HepG2 (cell line): ENCODE measurements around the gene CHST11. TPM values are rescaled to one million over a fixed set of nuclear protein-coding genes. Genes with fewer than 3 reads are reported as not detected.

Experiments used
- AHR ChIP-seq: IDR thresholded peaks from 2 replicates; pipeline ENCODE4 v1.6.1; 2018; ENCODE audit warnings: missing genetic modification reagents, missing compliant biosample characterization
- CBX2 ChIP-seq, 2 experiments: fragments of 200-600 bp in 1 of 2; sonication (generic); formaldehyde crosslinking in 1 of 2; IDR thresholded peaks; 2 replicates each; pipeline versions ENCODE4 v1.7.0 to v1.8.1; 2018 to 2022; ENCODE audit warnings: low read depth in 2 of 2, low read length in 1 of 2, mild to moderate bottlenecking in 1 of 2, missing genetic modification reagents in 1 of 2
- CHD4 ChIP-seq: fragments of 200-600 bp; sonication (generic); IDR thresholded peaks from 2 replicates; pipeline ENCODE4 v1.7.0; 2017; ENCODE audit warnings: mild to moderate bottlenecking, low read length, borderline replicate concordance
- CREB3 ChIP-seq: sonication (generic); formaldehyde crosslinking; IDR thresholded peaks from 2 replicates; pipeline ENCODE4 v1.5.0; 2020; ENCODE audit warnings: missing genetic modification reagents
- FIP1L1 ChIP-seq: fragments of 200-400 bp; formaldehyde crosslinking; IDR thresholded peaks from 2 replicates; pipeline ENCODE4 v1.6.1; 2018; ENCODE audit warnings: low read depth, mild to moderate bottlenecking, low read length, moderate library complexity, borderline replicate concordance; ENCODE audit not compliant: insufficient read depth
- NFYB ChIP-seq: sonication (generic); formaldehyde crosslinking; IDR thresholded peaks from 2 replicates; pipeline ENCODE4 v1.4.0; 2020; ENCODE audit warnings: missing genetic modification reagents
- SYNCRIP ChIP-seq: fragments of 200-400 bp; formaldehyde crosslinking; IDR thresholded peaks from 2 replicates; pipeline ENCODE4 v1.6.1; 2018; ENCODE audit warnings: mild to moderate bottlenecking, low read depth, low read length; ENCODE audit not compliant: insufficient read depth
- TBX3 ChIP-seq: fragments of 450-650 bp; IDR thresholded peaks from 2 replicates; pipeline ENCODE4 v1.6.1; 2017; ENCODE audit warnings: antibody characterized with exemption, mild to moderate bottlenecking, inconsistent platforms, borderline replicate concordance
- ZBTB14 ChIP-seq: sonication (generic); formaldehyde crosslinking; IDR thresholded peaks from 2 replicates; pipeline ENCODE4 v1.4.0; 2020; ENCODE audit warnings: missing genetic modification reagents
- ZNF407 ChIP-seq: sonication (generic); formaldehyde crosslinking; IDR thresholded peaks from one replicate; pipeline ENCODE4 v1.5.1; 2020; ENCODE audit warnings: mild to moderate bottlenecking, missing genetic modification reagents; ENCODE audit errors: not compliant biosample characterization
- ZNF691 ChIP-seq: sonication (generic); formaldehyde crosslinking; IDR thresholded peaks from 2 replicates; pipeline ENCODE4 v1.4.0; 2020; ENCODE audit warnings: missing genetic modification reagents, low read depth, mild to moderate bottlenecking, borderline replicate concordance
- polyA plus RNA-seq, 8 experiments: library from polyadenylated mRNA; depleted of rRNA in 3 of 8; stranded (reverse) in 7 of 8; unstranded in 1 of 8; fragments of >200 nt; fragmentation: Illumina TruSeq in 4 of 8; extraction: Trizol in 4 of 8; gene quantifications; 2 replicates each; pipeline versions ENCODE4 v1.2.1 to v1.2.3, GENCODE V29; 2011 to 2016; ENCODE audit warnings: low read depth in 4 of 8, missing spikeins in 1 of 8, mixed read lengths in 1 of 8; ENCODE audit not compliant: insufficient read depth in 1 of 8
- total RNA-seq, 5 experiments: library from RNA; depleted of rRNA; stranded (reverse); fragments of >200 nt; fragmentation: Illumina TruSeq; extraction: Trizol; gene quantifications; 2 replicates each; pipeline ENCODE4 v1.2.3, GENCODE V29; 2016; ENCODE audit warnings: low read depth in 1 of 5

The CHST11 gene
- total and polyA plus RNA-seq, 2 of the 13 experiments (the other 11 are each of a cell fraction or from before 2014, with no cell fraction given): 0.15 TPM; not detected in 1

DNA sequence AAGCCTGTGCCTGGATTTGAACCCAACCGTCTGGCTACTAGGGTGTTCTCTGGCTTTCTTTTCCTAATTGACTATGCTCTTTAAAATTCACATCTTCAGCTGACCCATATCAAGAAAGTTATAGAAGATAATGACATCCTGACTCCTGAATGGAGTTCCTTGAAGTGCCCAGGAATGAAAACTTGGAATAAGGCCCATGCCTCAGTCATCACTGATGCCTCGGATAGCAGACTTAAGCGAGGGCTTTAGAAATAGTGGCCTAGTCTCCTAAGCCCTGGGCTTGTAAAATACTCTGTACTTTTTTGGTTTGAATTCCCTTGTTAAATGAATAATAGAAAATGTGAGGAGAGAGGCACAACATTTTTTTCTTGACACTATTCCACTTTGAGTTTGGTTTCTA is 39.0 kb downstream of the CHST11 start (continued):
- no peak for TF ChIP-seq ZNF407 (CRISPR knock-in tag)
- no peak for TF ChIP-seq ZBTB14 (CRISPR knock-in tag)
- no peak for TF ChIP-seq ZNF691 (CRISPR knock-in tag)
- no peak for TF ChIP-seq NFYB (CRISPR knock-in tag)
- no peak for TF ChIP-seq CBX2 (IDR thresholded peaks at IDR 0.05; ENCODE audit: low read depth, low read length)
- TF ChIP-seq CBX2 (CRISPR knock-in tag; IDR thresholded peaks at IDR 0.05; ENCODE audit: low read depth): no peak
- TF ChIP-seq CREB3: no peak
- no peak for TF ChIP-seq SYNCRIP
- TF ChIP-seq TBX3: no peak
- TF ChIP-seq AHR (CRISPR knock-in tag): no peak
- no peak for TF ChIP-seq FIP1L1
- no peak for TF ChIP-seq CHD4
